ENCODE results near the gene SBNO1.

SBNO1 gene

GRCh38 chr12:123242116-123242904, 122.3 kb downstream of the SBNO1 start:
- DNase-seq = no peak
